Mononuclear cell (primary cell): Measurements from ENCODE around the gene CEP295NL. TPM values are rescaled to one million over a fixed set of nuclear protein-coding genes. Genes with fewer than 3 reads are reported as not detected.

Experiments used
- H3K27me3 ChIP-seq: 2 replicates; pipeline ENCODE4 v1.6.0; 2011; ENCODE audit warnings: low read length, control low read depth; ENCODE audit not compliant: insufficient read depth
- H3K4me1 ChIP-seq: 2 replicates; pipeline ENCODE4 v1.5.1; 2011; ENCODE audit warnings: mild to moderate bottlenecking, low read length, control low read depth; ENCODE audit not compliant: insufficient read depth
- H3K4me3 ChIP-seq: 2 replicates; pipeline ENCODE4 v1.5.1; 2011; ENCODE audit warnings: mild to moderate bottlenecking, low read length, moderate library complexity
- H3K9me3 ChIP-seq: 2 replicates; pipeline ENCODE4 v1.5.1; 2011; ENCODE audit warnings: low read depth, mild to moderate bottlenecking, control low read depth, low read length
- total RNA-seq: library from RNA; depleted of rRNA; stranded (reverse); fragments of >200 nt; gene quantifications from one replicate; pipeline ENCODE4 v1.2.3, GENCODE V29; 2012

CEP295NL gene
- total RNA-seq, 1 donor = 5.9 TPM

GRCh38 chr17:78900816-78901215 is 2.2 kb downstream of the CEP295NL start:
- Histone ChIP-seq H3K4me1 (no peaks in the 10 kb centered on the region), H3K4me3 (no peak overlapping the region), H3K27me3 (no peaks in the 10 kb centered on the region), H3K9me3 (no peaks in the 10 kb centered on the region)

- Histone ChIP-seq H3K4me3 (no peak overlapping the region), H3K27me3 (no peaks in the 10 kb centered on the region), H3K4me1 (no peaks in the 10 kb centered on the region), H3K9me3 (no peaks in the 10 kb centered on the region)
Measured at GRCh38 chr17:78899361-78900260, 3.4 kb downstream of the CEP295NL start.

GRCh38 chr17:78898947-78899346 is 4.1 kb downstream of the CEP295NL start:
- Histone ChIP-seq H3K9me3 (no peaks in the 10 kb centered on the region), H3K27me3 (no peaks in the 10 kb centered on the region), H3K4me1 (peaks cover 2% of the 10 kb centered on the region), H3K4me3 (no peak overlapping the region)

GRCh38 chr17:78898075-78898836 is 4.7 kb downstream of the CEP295NL start:
- H3K27me3 ChIP-seq = no peaks in the 10 kb centered on the region
- peaks cover 9% of the 10 kb centered on the region for H3K4me1 ChIP-seq
- no peaks in the 10 kb centered on the region for H3K9me3 ChIP-seq
- no peak overlapping the region for H3K4me3 ChIP-seq

GRCh38 chr17:78897664-78898047 is 5.3 kb downstream of the CEP295NL start:
- no peak overlapping the region for H3K4me3 ChIP-seq
- peaks cover 15% of the 10 kb centered on the region for H3K4me1 ChIP-seq
- H3K27me3 ChIP-seq = no peaks in the 10 kb centered on the region
- H3K9me3 ChIP-seq = no peaks in the 10 kb centered on the region

GRCh38 chr17:78896834-78897663 is 6.0 kb downstream of the CEP295NL start:
- H3K27me3 ChIP-seq = no peaks in the 10 kb centered on the region
- H3K9me3 ChIP-seq = no peaks in the 10 kb centered on the region
- H3K4me1 ChIP-seq = peaks cover 21% of the 10 kb centered on the region
- no peak overlapping the region for H3K4me3 ChIP-seq

GRCh38 chr17:78896091-78896833 is 6.7 kb downstream of the CEP295NL start:
- no peaks in the 10 kb centered on the region for H3K27me3 ChIP-seq

GRCh38 chr17:78895322-78895721 is 7.7 kb downstream of the CEP295NL start:
- H3K27me3 ChIP-seq = no peaks in the 10 kb centered on the region
- peaks cover 38% of the 10 kb centered on the region for H3K4me1 ChIP-seq

More at GRCh38 chr17:78896091-78896833, 6.7 kb downstream of the CEP295NL start:
- peaks cover 29% of the 10 kb centered on the region for H3K4me1 ChIP-seq
- H3K9me3 ChIP-seq = no peaks in the 10 kb centered on the region
- H3K4me3 ChIP-seq = no peak overlapping the region

GRCh38 chr17:78893684-78894083 is 9.3 kb downstream of the CEP295NL start:
- Histone ChIP-seq H3K9me3 (no peaks in the 10 kb centered on the region), H3K27me3 (no peaks in the 10 kb centered on the region), H3K4me1 (peaks cover 54% of the 10 kb centered on the region), H3K4me3 (no peak overlapping the region)

More at GRCh38 chr17:78895322-78895721, 7.7 kb downstream of the CEP295NL start:
- no peaks in the 10 kb centered on the region for H3K9me3 ChIP-seq
- H3K4me3 ChIP-seq = no peak overlapping the region

- H3K4me1 ChIP-seq = peaks cover 60% of the 10 kb centered on the region
- H3K4me3 ChIP-seq = no peak overlapping the region
- no peaks in the 10 kb centered on the region for H3K9me3 ChIP-seq
- no peaks in the 10 kb centered on the region for H3K27me3 ChIP-seq
Measured at GRCh38 chr17:78892936-78893379, 10.0 kb downstream of the CEP295NL start.

- no peak overlapping the region for H3K4me3 ChIP-seq
- H3K9me3 ChIP-seq = no peaks in the 10 kb centered on the region
- H3K4me1 ChIP-seq = peaks cover 60% of the 10 kb centered on the region
- H3K27me3 ChIP-seq = no peaks in the 10 kb centered on the region
Measured at GRCh38 chr17:78892520-78892919, 10.5 kb downstream of the CEP295NL start.

- Histone ChIP-seq H3K27me3 (no peaks in the 10 kb centered on the region), H3K4me3 (no peak overlapping the region), H3K9me3 (no peaks in the 10 kb centered on the region), H3K4me1 (peaks cover 60% of the 10 kb centered on the region)
Measured at GRCh38 chr17:78892062-78892456, 10.9 kb downstream of the CEP295NL start.

GRCh38 chr17:78891406-78892061 is 11.5 kb downstream of the CEP295NL start:
- H3K9me3 ChIP-seq = no peaks in the 10 kb centered on the region
- peaks cover 64% of the 10 kb centered on the region for H3K4me1 ChIP-seq
- H3K4me3 ChIP-seq = no peak overlapping the region
- H3K27me3 ChIP-seq = no peaks in the 10 kb centered on the region

GRCh38 chr17:78890498-78890897 is 12.5 kb downstream of the CEP295NL start:
- Histone ChIP-seq H3K9me3 (no peaks in the 10 kb centered on the region), H3K4me3 (no peak overlapping the region), H3K4me1 (peaks cover 74% of the 10 kb centered on the region), H3K27me3 (no peaks in the 10 kb centered on the region)
